GM21526 (cell line): Measurements from ENCODE around the gene PCK1.

ENCODE experiments used
- ATAC-seq: cut with Tn5 transposase; IDR thresholded peaks from one replicate; pipeline ENCODE4 v1.9.1; 2021; ENCODE audit warnings: moderate library complexity; ENCODE audit not compliant: unreplicated experiment, low FRiP score

PCK1 gene

DNA sequence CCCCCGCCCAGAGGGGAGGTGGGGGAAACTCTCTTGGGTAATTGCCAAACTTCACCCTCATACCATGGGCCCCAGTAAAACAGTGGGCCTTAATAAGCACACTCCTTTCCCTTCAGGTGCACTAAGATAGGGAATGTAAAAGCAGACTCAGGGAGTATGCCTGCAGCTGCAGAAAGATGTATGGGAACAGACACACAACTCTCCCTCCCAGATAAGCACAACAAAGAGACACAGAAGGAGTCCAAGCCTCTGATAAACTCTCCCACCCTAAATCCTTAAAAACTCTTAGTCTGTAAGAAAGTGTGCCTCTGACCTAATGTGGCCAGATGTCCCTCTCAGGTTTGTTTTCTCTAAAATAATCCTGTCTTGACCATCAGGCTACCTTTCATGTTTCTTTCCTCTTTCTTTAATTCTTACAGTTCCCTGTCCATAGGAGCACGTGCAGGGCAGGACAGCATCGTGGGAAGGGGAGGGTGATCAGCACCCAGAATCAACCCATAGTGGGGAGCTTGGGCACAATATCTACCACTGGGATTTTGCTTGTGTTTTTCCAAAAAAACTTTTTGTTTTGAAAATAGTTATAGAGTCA lies 24.7 kb upstream of the PCK1 start:
- no peak for ATAC-seq

- no peak for ATAC-seq
These were observed 23.9 kb upstream of the PCK1 start for GRCh38 chr20:57536771-57537724.

- ATAC-seq: no peak
These were observed 23.1 kb upstream of the PCK1 start for GRCh38 chr20:57537822-57538221.

DNA sequence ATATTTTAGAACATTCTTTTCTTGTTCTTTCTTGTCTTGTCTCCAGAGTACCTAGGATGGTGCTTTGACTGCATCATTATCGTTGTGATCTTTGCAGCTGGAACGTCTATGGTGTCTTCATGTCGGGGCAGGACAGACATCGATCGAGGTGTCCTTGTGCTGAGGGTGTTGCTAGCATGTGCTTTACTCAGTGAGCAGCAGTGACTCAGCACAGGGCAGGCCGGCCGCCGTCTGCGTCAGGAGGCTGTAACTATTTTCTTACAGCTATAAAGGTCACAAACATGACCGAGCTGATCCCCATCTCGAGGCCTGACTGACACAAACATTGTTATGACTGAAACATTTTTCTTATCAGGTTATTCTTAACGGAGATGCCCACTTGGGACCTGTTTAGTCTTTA lies 21.0 kb upstream of the PCK1 start:
- ATAC-seq: no peak

DNA sequence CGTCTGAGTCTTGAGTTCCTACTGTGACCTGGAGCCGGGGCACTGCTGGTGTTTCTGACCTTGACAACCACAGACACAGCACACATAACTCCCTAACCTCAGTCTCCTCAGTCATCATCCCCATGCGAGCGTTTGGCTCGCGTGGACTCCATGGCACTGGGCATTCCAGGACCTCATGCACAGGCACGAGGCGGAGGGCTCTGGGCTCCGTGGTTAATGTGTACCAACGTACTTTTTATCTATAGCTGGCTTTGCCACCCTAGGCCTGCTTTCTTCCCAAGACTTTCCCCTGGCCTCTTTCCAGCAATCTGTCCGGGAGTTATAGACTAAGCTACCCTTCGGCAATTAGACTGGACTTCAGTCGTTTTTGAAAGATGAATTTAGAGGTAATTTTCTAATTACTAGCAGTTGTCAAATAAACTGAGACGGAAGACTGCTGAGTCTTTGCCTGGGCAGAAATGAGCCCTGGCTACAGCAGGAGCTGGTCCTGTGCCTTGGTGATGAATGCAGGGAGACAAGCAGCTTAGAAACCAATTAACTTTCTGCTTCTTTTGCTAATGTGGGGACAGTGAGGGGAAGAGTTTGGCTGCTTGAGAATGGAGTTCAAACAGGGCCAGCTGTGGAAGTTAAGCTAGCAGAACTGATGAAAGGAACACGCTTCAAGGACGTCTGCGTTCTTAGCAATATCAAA lies 19.9 kb upstream of the PCK1 start:
- ATAC-seq: no peak

DNA sequence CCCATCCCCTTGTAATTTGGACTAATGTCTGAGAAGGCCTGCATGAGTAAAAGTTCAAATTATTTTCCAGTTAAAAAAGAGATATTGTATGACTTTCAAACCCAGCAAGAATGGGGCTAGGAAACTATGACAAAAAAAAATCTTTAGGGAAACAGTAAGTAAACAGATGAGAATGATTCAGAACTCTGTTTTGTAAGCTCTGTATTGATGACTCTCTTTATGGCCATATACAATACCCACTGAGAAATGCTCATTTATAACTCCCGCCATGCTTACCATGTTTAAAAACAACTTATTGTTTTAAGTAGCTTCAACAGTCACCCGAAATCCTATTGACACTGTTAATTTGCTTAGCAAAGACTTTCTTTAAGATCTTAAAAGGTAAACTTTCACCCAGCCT lies 17.2 kb upstream of the PCK1 start:
- no peak for ATAC-seq

GRCh38 chr20:57544838-57545564 lies 15.9 kb upstream of the PCK1 start:
- no peak for ATAC-seq

DNA sequence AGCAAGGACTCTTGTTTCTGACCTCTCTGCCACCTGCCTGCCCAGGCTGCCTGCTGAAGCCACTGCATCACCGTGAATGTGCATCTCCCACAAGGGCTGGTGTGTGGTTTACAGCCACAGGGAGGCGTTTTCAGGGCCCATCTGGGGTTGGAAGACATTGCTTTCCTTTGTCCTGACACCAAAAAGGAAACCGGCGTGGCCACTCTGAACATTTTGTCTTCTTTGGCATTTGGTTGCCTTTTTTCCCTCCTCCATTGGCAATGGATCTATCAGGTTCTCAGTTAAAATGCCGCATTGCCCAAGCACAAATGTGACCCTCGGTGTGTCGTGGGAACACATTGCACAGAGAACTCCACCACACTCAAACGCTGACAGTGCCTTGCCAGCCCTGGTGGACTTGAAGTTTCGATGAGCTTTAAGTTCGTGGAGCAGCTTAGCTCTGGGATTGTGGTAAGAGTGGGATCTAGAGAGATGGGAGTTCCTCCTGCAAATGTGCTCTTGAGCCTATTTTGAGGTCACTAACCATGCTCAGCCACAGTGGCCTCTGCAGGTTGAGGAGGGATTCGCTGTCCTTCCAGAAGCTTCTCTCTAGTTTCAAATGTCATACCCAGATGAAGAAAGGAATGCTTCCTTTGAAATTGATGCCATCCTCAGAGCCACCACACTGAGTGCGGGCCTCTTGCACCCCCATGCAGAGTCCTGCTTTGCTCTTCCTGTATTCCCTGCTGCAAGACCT lies 14.8 kb upstream of the PCK1 start:
- no peak for ATAC-seq

DNA sequence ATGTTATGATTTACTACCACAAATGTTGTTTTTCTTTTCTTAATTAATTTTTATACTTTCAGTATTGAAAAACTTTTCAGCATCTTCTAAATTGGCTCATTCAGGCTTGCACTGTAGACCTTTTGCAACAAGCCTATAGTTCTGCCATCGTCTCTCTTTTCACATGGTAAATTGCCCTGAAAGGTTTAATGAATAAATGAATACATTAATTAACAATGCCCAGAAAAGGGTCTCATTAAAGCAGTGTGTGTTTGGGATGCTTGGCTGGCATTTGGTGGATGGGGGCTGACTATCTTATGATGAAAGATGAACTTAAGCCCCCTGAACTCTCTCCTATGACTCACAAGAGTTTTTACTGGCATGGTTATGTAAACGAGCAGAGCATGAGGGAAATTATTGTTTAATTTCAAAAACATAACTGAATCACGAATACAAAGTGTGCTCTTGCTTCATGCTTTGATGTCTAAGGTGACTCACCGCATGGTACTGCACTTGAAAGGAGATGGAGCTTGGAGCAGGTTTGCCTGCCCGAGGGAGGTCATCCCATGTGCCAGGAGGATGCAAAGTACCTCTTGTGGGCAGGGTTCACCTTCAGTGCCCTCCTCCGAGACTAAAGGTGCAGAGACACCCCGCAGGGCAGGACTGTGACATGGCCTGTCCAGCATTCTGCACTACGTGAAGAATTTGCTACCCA lies 13.8 kb upstream of the PCK1 start:
- ATAC-seq: no peak

GRCh38 chr20:57548177-57549058 lies 12.5 kb upstream of the PCK1 start:
- no peak for ATAC-seq

DNA sequence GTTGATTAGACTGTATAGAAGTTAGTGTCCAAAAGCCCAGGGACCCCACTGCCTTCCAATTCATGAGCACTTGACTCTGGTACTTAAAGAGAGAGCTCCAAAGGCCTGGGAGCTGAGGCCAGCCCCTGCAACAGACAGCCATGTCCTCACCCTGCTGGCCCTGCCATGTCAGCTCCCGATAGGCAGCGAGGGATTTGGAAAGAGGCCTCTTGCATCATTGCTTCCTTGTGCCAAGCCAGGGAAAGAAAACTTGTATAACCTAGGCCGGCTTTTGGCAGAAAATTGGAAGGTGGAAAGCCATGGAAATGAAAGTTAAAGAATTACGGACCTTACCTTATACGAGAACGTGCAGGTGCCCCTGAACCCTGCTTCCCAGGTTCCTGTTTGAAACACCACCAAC lies 8.4 kb upstream of the PCK1 start:
- no peak for ATAC-seq

DNA sequence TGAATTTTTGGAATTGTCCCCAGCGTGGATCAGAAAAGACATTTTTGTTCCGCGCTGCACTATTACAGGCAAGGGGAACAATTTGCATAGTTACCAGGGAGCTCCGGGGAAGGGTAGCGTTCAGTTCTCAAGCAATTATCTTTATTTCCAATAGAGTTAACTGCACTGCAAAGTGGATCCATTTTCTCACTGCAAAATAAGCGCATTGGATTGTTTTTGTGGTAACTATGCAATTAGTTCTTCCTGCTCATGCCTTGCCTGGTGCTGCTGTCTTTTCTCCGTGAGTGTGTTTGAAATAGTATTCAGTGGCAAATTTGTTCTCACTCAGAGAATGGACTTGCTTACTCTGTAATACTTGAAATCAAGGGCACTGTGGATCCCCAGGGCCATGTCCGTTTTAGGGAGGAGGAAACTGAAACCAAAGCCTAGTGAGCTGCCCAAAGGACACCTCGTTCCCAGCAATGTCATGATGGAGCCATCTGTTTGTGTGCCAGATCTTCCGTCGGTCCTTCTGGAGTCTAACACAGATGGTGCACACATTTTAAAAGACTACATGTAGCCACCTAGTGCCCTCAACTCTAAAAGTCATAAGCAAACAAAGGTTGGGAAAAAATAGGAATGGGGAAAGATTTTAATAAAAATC lies 7.4 kb upstream of the PCK1 start:
- ATAC-seq: no peak

- ATAC-seq: no peak
These were observed 5.3 kb upstream of the PCK1 start for GRCh38 chr20:57555457-57556184.

- ATAC-seq: no peak
These were observed 4.0 kb upstream of the PCK1 start for GRCh38 chr20:57556980-57557274.

DNA sequence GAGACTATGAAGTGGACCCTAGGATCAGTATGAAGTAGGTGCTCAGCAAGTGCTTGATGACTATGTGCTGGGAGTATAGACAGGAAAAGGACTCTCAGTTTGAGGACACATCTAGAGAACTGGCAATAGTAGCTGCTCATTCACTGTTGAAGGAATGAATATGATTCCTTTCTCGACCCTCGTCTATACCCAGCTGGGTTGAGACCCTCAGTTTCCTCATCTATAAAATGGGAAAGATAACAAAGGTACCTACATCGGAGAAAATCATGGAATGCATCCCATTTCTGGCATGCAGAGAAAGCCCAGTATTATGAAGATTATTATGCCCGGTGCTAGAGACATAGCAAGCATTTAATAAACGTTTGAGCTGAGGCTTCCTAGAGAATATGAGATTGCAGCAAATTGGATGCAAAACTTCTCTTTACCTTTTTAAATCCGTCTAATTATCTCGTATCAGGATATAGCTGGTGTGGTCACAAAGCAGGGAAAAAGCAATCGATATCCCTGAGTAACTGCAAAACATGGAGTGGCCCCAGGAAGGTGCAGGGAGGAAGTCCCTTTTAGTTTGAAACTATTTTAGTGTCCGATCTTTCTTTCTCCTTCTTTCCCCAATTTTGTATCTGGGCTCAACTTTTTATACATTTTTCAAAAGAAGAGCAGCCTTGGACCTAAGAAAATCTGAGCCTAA lies 2.8 kb upstream of the PCK1 start:
- ATAC-seq: no peak

DNA sequence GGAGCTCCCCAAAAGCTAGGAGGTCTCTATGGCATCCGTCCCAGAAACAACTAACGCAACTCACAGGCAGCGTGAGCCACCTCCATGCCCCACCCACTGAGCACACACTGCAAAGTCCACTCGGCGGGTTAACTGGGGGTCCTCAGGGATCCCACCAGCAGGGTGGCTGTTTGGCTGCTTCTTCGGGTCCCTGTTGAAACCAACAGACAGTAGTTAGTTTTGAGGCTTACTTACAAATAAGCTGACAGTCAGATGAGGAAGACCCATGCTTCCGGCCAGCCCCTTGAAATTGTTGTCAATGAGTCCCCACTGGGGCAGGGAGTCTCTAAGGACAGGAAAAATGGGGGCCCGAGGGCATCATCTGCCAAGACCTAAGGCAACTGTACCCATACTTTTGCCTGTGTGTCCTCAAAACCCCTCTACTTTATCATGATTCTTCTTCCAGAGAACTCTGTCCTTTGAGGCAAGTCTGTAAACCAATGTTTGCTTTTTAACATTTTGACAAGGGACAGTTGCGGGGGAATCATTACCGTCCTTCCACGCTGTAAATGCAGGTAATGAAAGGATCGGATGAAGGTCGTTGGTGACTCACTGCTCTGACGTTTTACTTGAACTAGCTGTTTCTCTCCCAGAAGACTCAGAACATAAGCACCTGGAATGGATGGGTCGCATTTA lies 2.2 kb upstream of the PCK1 start:
- no peak for ATAC-seq

DNA sequence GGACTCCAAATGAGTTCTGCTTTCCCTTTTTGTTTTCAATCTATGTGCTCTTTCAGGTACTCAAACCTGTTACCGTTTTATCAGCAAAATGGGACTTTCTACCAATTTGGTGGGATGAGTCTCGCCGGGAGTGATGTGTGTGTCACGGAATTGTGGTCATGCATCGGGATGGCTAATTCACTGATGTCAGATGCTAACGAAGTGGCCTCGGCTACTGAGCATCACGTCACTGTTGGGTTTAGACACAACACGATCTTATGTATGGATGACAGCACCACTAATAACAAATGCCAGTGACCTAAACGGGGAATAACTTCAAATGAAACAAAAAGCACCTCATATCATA lies 1.6 kb upstream of the PCK1 start:
- no peak for ATAC-seq
